Skeletal muscle tissue (tissue), 4 donors: ENCODE data around the gene CBFA2T3. TPM values are rescaled to one million over a fixed set of nuclear protein-coding genes. Genes with fewer than 3 reads are reported as not detected.

Source experiments
- H3K27ac ChIP-seq: one replicate; pipeline ENCODE4 v1.7.0; 2013; ENCODE audit warnings: mild to moderate bottlenecking, low read depth, low read length, inconsistent platforms
- H3K27me3 ChIP-seq, 3 donors: one replicate each; pipeline ENCODE4 v1.7.0; 2013; ENCODE audit warnings: low read length in 3 of 3; ENCODE audit not compliant: control insufficient read depth in 3 of 3, insufficient read depth in 3 of 3
- H3K36me3 ChIP-seq, 3 donors: one replicate each; pipeline ENCODE4 v1.7.0; 2013; ENCODE audit warnings: low read length in 3 of 3; ENCODE audit not compliant: control insufficient read depth in 3 of 3, insufficient read depth in 3 of 3
- H3K4me1 ChIP-seq, 3 donors: one replicate each; pipeline ENCODE4 v1.7.0; 2013; ENCODE audit warnings: low read length in 3 of 3, mild to moderate bottlenecking in 3 of 3; ENCODE audit not compliant: control insufficient read depth in 3 of 3, insufficient read depth in 3 of 3
- H3K4me3 ChIP-seq, 3 donors: one replicate each; pipeline ENCODE4 v1.7.0; 2013; ENCODE audit warnings: low read length in 3 of 3
- H3K9ac ChIP-seq, 3 donors: one replicate each; pipeline ENCODE4 v1.7.0; 2013; ENCODE audit warnings: low read length in 3 of 3, mild to moderate bottlenecking in 3 of 3, moderate library complexity in 2 of 3, low read depth in 1 of 3
- H3K9me3 ChIP-seq, 3 donors: one replicate each; pipeline ENCODE4 v1.7.0; 2013; ENCODE audit warnings: low read length in 3 of 3; ENCODE audit not compliant: control insufficient read depth in 3 of 3
- total RNA-seq: library from RNA; depleted of rRNA; stranded (reverse); fragments of >200 nt; gene quantifications from one replicate; pipeline ENCODE4 v1.2.3, GENCODE V29; 2014
- donor health status: Osteomylitis.

Gene CBFA2T3
- total RNA-seq, 1 donor from 2014 or later, result 2.1 TPM

DNA sequence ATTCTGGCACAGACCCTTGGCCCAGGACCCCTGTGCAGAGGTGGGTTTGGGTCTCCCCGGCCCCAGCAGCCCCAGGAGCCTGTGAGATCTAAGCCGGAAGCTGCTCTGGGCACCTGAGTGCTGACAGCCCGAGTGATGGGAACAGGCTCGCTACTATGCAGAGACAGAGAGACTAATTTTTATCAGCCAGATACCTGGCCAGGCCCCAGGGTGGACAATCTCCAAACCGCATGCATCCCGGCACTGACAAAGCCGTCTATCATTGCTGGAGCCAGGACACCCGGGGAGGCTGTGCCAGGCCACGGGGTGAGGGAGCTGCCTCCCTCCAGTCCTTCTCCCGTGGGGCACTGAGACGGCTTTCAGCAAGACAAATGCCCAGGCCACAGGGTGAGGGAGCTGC is 25.0 kb downstream of the CBFA2T3 start:
- Histone ChIP-seq H3K4me3 (no peak overlapping the region), H3K4me1 (peaks cover 0 to 4% (median 2%) of the 10 kb centered on the region in 3 donors), H3K9ac (no peak overlapping the region), H3K27ac (no peak overlapping the region), H3K9me3 (no peaks in the 10 kb centered on the region), H3K36me3 (no peaks in the 10 kb centered on the region), H3K27me3 (peaks cover 16 to 28% (median 28%) of the 10 kb centered on the region in 3 donors)

DNA sequence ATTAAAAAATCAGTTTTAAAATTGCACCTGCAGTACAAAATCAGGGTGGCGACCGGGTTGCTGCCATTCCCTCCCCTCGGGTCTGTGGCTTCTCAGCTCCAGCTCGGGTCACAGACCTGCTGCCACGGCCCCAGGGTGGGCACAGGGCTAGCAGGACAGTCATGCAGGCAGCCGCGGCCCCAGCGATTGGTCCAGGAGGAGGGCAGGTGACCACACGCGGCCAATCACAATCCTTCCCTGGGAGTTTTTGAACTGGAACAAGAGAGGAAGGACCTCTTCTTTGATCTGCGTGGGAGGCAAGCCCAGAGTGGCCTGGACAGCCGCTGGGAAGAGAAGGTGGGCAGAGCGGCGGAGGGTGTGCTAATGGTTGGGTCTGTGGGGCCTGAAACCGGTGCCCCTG is 25.5 kb downstream of the CBFA2T3 start:
- Histone ChIP-seq H3K9me3 (no peaks in the 10 kb centered on the region), H3K4me1 (peaks cover 0 to 2% (median 0%) of the 10 kb centered on the region in 3 donors), H3K27ac (no peak overlapping the region), H3K36me3 (no peaks in the 10 kb centered on the region), H3K4me3 (no peak overlapping the region), H3K27me3 (peaks cover 11 to 25% (median 23%) of the 10 kb centered on the region in 3 donors), H3K9ac (no peak overlapping the region)

GRCh38 chr16:88948781-88949490 is 28.1 kb downstream of the CBFA2T3 start:
- Histone ChIP-seq H3K9ac (no peak overlapping the region), H3K9me3 (no peaks in the 10 kb centered on the region), H3K27me3 (peaks cover 6 to 21% (median 16%) of the 10 kb centered on the region in 3 donors), H3K4me3 (no peak overlapping the region), H3K4me1 (no peaks in the 10 kb centered on the region), H3K27ac (no peak overlapping the region), H3K36me3 (no peaks in the 10 kb centered on the region)

- H3K27me3 ChIP-seq, result peaks cover 12 to 19% (median 15%) of the 10 kb centered on the region in 3 donors
These were observed 31.5 kb downstream of the CBFA2T3 start for GRCh38 chr16:88945473-88945872.

DNA sequence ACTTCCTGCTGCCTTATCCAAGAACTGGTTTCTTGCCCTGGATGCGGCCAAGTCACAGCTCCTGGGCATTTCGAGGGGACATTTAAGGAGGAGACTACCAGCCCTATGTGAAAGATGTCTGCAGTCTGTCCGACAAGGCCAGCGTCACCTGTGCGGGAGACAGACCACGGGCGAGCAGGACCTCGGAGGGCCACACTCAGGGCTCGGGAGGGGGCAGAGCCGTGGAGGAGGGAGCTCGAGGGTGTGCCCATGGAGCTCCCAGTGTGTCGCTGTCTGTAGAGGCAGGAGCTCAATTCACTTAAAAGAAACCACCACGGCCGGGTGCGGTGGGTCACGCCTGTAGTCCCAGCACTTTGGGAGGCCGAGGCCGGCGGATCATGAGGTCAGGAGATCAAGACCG is 33.3 kb downstream of the CBFA2T3 start:
- H3K9me3 ChIP-seq, result no peaks in the 10 kb centered on the region
- H3K27ac ChIP-seq, result no peak overlapping the region
- H3K36me3 ChIP-seq, result no peaks in the 10 kb centered on the region
- peaks cover 21 to 34% (median 28%) of the 10 kb centered on the region in 3 donors for H3K27me3 ChIP-seq
- no peak overlapping the region for H3K4me3 ChIP-seq
- H3K4me1 ChIP-seq, result peaks cover 12 to 25% (median 13%) of the 10 kb centered on the region in 3 donors
- no peak overlapping the region for H3K9ac ChIP-seq

More at GRCh38 chr16:88945473-88945872, 31.5 kb downstream of the CBFA2T3 start:
- no peak overlapping the region for H3K27ac ChIP-seq
- no peaks in the 10 kb centered on the region for H3K36me3 ChIP-seq
- no peak overlapping the region for H3K4me3 ChIP-seq
- H3K4me1 ChIP-seq, result peaks cover 0 to 7% (median 4%) of the 10 kb centered on the region in 3 donors
- H3K9me3 ChIP-seq, result no peaks in the 10 kb centered on the region
- H3K9ac ChIP-seq, result no peak overlapping the region

- Histone ChIP-seq H3K36me3 (no peaks in the 10 kb centered on the region), H3K9me3 (no peaks in the 10 kb centered on the region), H3K4me1 (peaks cover 18 to 30% (median 19%) of the 10 kb centered on the region in 3 donors), H3K27me3 (peaks cover 21 to 39% (median 28%) of the 10 kb centered on the region in 3 donors), H3K27ac (no peak overlapping the region), H3K9ac (no peak overlapping the region), H3K4me3 (no peak overlapping the region)
These were observed 33.8 kb downstream of the CBFA2T3 start for GRCh38 chr16:88943131-88943664.

GRCh38 chr16:88941913-88942909 is 34.8 kb downstream of the CBFA2T3 start:
- Histone ChIP-seq H3K4me3 (peak overlapping the region in 1 of 3 donors; percentile 56), H3K9ac (no peak overlapping the region), H3K4me1 (peaks cover 27 to 37% (median 29%) of the 10 kb centered on the region in 3 donors), H3K9me3 (no peaks in the 10 kb centered on the region), H3K27ac (no peak overlapping the region), H3K27me3 (peaks cover 28 to 49% (median 33%) of the 10 kb centered on the region in 3 donors), H3K36me3 (no peaks in the 10 kb centered on the region)

DNA sequence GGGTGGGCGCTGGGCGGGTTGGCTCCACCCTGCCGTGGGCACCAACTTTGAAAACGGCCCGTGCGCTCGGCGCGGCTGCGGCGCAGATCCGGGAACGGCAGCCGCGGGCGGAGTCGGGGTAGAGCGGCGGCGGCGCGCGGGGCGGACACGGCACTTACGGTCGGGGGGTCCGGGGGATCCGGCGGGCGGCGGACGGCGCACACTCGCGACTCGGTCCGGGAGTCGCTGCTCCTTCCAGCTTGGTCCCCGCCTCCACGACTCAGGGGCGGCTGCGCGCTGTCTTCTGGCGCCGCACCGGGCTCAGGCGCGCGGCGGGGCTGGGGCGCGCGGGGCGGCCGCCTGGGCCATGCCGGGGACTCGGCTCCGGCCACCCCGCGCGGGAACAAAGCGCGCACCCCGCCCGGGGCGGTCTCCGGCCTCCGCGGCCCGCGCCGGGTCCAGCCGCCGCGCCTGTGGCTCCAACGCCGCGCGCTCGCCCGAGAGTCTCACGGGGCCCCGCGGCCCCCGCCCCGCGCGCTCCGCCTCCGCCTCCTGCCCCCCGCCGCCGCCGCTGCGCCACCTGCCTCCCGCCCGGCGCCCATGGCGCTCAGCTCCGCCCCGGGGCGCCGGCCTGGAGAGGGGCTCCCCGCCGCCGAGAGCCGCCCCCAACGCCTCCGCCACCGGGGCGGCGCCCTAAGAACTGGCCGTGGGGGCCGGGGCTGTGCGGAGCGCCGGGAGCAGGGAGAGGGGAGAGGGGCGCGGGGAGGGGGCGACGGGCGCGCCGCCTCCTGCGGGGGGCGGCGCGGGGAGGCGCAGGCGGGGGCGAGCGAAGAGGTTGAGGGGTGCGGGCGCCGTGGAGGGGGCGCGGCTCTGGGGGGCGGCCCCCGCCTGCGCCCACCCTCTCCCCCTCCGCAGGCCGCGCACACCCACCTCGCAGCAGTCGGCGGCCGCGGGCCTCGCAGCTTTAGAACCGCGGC is 35.9 kb downstream of the CBFA2T3 start:
- H3K27me3 ChIP-seq, result peaks cover 30 to 56% (median 36%) of the 10 kb centered on the region in 3 donors
- peak overlapping the region; percentile 47 for H3K27ac ChIP-seq
- H3K4me1 ChIP-seq, result peaks cover 35 to 46% (median 37%) of the 10 kb centered on the region in 3 donors
- H3K9ac ChIP-seq, result peak overlapping the region in 2 of 3 donors; percentile 45 to 75
- no peaks in the 10 kb centered on the region for H3K9me3 ChIP-seq
- peak overlapping the region in 2 of 3 donors; percentile 58 to 75 for H3K4me3 ChIP-seq
- H3K36me3 ChIP-seq, result no peaks in the 10 kb centered on the region
